Type B pancreatic cell (in vitro differentiated cells): ENCODE results near the gene MTR. TPM values are rescaled to one million over a fixed set of nuclear protein-coding genes. Genes with fewer than 3 reads are reported as not detected.

Experiments used
- DNase-seq: peaks from one replicate; pipeline ENCODE4 v3.0.0; 2021; ENCODE audit warnings: mixed read lengths; ENCODE audit not compliant: unreplicated experiment; ENCODE audit errors: extremely low spot score
- H3K27ac Mint-ChIP-seq: 2 replicates; pipeline ENCODE4 v1.8.0; 2021; ENCODE audit warnings: mild to moderate bottlenecking, mixed read lengths
- H3K27me3 Mint-ChIP-seq: 2 replicates; pipeline ENCODE4 v1.8.0; 2021; ENCODE audit warnings: mixed read lengths
- H3K36me3 Mint-ChIP-seq: 2 replicates; pipeline ENCODE4 v1.8.0; 2021; ENCODE audit warnings: mixed read lengths
- H3K4me1 Mint-ChIP-seq: one replicate; pipeline ENCODE4 v1.8.0; 2021; ENCODE audit warnings: mixed read lengths; ENCODE audit not compliant: unreplicated experiment
- H3K4me3 Mint-ChIP-seq: 2 replicates; pipeline ENCODE4 v1.8.0; 2021; ENCODE audit warnings: mild to moderate bottlenecking, mixed read lengths
- H3K9me3 Mint-ChIP-seq: 2 replicates; pipeline ENCODE4 v1.8.0; 2021; ENCODE audit warnings: mixed read lengths
- total RNA-seq: library from RNA; stranded (reverse); gene quantifications from 2 replicates; pipeline ENCODE4 v1.2.1, GENCODE V29; 2021; ENCODE audit warnings: low replicate concordance
- TF ChIP-seq, protein P1 (sequence below): fragments of 200-600 bp; sonication (generic); conservative IDR thresholded peaks from 2 replicates; pipeline ENCODE4 v1.5.0; 2021; ENCODE audit warnings: antibody characterized with exemption, mild to moderate bottlenecking

MTR gene
- total RNA-seq, 1 donor from 2014 or later: 44.1 TPM

DNA sequence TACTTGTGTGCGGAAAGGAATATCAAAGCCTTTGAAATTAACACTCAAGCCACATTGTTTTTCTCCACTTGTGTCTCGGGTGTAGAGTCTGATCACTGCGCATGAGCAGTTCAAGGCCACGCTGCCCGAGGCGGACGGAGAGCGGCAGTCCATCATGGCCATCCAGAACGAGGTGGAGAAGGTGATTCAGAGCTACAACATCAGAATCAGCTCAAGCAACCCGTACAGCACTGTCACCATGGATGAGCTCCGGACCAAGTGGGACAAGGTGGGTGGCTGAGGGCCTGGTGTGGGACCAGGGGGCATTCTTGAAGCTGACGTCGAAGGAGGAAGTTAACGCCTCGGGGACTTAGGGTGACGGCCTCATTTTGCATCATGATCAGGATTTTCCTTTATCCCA lies 43.7 kb upstream of the MTR start:
- H3K4me3 Mint-ChIP-seq: no peak overlapping the region
- H3K36me3 Mint-ChIP-seq: no peaks in the 10 kb centered on the region
- no peaks in the 10 kb centered on the region for H3K4me1 Mint-ChIP-seq
- H3K9me3 Mint-ChIP-seq: no peaks in the 10 kb centered on the region
- H3K27me3 Mint-ChIP-seq: peaks cover 5% of the 10 kb centered on the region
- no peak overlapping the region for H3K27ac Mint-ChIP-seq
- DNase-seq: no peak
- TF ChIP-seq, protein P1, sequence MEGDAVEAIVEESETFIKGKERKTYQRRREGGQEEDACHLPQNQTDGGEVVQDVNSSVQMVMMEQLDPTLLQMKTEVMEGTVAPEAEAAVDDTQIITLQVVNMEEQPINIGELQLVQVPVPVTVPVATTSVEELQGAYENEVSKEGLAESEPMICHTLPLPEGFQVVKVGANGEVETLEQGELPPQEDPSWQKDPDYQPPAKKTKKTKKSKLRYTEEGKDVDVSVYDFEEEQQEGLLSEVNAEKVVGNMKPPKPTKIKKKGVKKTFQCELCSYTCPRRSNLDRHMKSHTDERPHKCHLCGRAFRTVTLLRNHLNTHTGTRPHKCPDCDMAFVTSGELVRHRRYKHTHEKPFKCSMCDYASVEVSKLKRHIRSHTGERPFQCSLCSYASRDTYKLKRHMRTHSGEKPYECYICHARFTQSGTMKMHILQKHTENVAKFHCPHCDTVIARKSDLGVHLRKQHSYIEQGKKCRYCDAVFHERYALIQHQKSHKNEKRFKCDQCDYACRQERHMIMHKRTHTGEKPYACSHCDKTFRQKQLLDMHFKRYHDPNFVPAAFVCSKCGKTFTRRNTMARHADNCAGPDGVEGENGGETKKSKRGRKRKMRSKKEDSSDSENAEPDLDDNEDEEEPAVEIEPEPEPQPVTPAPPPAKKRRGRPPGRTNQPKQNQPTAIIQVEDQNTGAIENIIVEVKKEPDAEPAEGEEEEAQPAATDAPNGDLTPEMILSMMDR: no peak

DNA sequence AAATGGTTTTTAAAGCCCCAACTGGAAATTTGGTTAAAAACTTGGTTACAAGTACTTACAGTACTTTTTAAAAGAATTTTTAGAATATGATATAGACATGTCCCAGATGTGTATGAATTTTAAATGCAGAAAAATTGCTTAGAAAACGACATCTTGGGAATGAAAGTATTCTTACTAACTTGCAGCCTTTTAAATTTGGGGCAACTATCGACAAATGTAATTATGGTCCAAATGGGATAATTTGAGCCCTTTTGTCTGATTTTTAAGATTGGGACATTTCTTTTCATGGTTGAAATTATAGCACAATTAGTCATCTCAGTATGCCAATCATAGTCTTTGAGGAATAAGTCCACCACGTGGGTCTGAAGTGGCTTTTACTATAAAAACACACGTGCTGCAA lies 43.2 kb upstream of the MTR start:
- H3K36me3 Mint-ChIP-seq: no peaks in the 10 kb centered on the region
- TF ChIP-seq, protein P1: no peak
- H3K4me1 Mint-ChIP-seq: no peaks in the 10 kb centered on the region
- no peak overlapping the region for H3K4me3 Mint-ChIP-seq
- H3K9me3 Mint-ChIP-seq: no peaks in the 10 kb centered on the region
- DNase-seq: no peak
- peaks cover 5% of the 10 kb centered on the region for H3K27me3 Mint-ChIP-seq
- no peak overlapping the region for H3K27ac Mint-ChIP-seq

DNA sequence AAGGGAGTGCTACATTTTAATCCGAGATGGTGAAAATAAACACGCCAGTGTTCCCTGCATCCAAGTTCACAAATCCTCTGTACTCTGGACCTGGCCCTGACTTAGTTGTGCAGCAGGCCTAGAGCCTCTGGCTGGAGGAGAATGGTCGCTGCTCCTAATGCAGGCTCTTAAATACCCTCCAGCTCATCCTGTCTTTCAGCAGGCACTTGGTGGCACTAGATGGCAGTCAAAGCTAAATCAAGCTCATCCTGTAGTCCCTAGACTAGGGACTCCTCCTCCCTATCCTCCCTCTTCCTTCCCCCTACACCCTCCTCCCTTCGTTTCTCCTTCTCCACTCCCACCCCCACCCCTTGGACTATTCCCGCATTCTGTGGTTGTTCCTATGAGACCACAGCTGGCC lies 41.6 kb upstream of the MTR start:
- DNase-seq: no peak
- H3K36me3 Mint-ChIP-seq: no peaks in the 10 kb centered on the region
- no peaks in the 10 kb centered on the region for H3K27me3 Mint-ChIP-seq
- no peaks in the 10 kb centered on the region for H3K4me1 Mint-ChIP-seq
- no peak overlapping the region for H3K4me3 Mint-ChIP-seq
- H3K27ac Mint-ChIP-seq: no peak overlapping the region
- TF ChIP-seq, protein P1: peak; percentile 54
- H3K9me3 Mint-ChIP-seq: no peaks in the 10 kb centered on the region

DNA sequence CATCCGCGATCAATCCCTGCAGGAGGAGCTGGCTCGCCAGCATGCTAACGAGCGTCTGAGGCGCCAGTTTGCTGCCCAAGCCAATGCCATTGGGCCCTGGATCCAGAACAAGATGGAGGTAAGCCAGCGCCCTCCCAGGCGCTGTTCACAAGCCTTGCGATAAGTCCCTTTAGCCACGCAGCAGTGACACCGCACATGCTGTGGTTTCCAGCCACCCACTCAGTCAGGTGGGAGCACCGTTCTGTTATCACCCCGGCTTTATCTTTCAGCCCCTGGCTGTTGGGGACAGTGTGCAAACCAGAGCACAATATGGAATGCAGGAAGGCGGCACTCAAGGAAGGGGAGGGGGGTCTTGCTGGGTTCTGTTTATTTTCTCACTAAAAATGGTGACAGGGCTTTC lies 41.1 kb upstream of the MTR start:
- H3K27me3 Mint-ChIP-seq: no peaks in the 10 kb centered on the region
- H3K9me3 Mint-ChIP-seq: no peaks in the 10 kb centered on the region
- H3K36me3 Mint-ChIP-seq: no peaks in the 10 kb centered on the region
- no peak overlapping the region for H3K4me3 Mint-ChIP-seq
- H3K27ac Mint-ChIP-seq: no peak overlapping the region
- TF ChIP-seq, protein P1: no peak
- H3K4me1 Mint-ChIP-seq: no peaks in the 10 kb centered on the region
- no peak for DNase-seq

DNA sequence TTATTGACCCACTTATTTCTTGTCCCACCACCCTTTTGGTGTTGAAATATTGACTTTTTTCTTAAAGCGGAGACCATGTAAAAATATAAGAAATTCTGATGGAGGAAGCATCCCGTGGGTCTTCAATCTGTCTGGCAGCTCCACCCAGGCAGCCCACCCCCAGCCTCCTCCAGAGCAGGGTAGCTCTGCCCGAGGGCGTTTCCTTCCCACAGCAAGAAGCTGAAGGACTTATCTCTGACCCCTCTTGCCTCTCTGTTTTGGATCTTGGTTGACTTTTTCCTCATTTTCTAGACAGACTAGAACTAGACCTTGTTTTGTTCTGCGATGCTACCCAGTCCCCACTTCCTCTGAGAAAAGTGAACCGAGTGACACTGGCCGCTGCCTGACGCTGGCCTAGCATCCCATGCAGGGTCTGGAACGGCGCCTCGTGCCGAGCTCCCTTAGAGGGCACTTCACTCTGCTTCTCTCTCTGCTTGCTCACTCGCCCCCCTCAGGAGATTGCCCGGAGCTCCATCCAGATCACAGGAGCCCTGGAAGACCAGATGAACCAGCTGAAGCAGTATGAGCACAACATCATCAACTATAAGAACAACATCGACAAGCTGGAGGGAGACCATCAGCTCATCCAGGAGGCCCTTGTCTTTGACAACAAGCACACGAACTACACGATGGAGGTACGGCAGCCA lies 40.4 kb upstream of the MTR start:
- TF ChIP-seq, protein P1: no peak
- Mint-ChIP-seq H3K9me3 (no peaks in the 10 kb centered on the region), H3K4me1 (no peaks in the 10 kb centered on the region), H3K36me3 (no peaks in the 10 kb centered on the region), H3K27me3 (no peaks in the 10 kb centered on the region), H3K4me3 (no peak overlapping the region), H3K27ac (no peak overlapping the region)
- no peak for DNase-seq
